ENCODE data around the gene HEBP2.

Gene HEBP2

DNA sequence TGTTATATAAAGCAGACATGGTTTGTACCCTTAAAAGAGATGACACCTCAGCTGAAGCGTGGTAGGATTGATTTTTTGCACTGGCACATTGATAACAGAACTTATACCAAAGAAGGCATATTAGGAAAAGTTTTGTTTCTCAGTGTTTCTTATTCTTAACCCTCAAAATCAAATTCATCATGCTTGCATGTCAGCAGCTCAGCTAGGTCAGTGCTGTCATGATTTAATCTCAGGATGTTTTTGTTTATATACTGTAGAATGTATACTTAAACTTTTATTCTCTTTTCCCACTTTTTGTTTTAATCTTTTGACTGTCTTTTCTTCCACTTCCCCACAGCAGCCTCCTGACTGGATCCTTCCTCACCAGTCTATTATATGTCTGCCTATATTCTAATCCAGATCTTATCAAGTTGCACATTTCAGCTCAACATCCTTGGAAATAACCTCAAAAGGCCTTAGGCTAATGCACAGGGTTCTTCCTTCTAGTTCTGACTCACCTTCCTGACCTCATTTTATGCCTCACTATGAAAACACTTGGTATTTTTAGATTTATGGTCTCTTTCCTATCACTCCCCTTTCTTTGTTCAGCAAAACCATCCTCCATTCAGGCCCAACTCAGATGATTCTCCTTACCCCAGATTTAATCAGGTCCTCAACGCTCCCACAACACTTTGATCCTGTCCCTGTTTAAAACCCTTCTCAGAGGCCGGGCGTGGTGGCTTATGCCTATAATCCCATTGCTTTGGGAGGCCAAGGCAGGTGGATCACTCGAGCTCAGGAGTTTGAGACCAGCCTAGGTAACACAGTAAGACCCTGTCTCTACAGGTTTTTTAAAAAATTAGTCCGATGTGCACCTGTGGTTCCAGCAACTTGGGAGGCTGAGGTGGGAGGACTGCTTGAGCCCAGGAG lies 7.2 kb downstream of the HEBP2 start:
- 87 to 91% methylated on average over 3 to 5 of the region's 6 CpGs for WGBS, 2 experiments (ENCODE audit: insufficient coverage in 2 of 2)
- no peak overlapping the region for H3K4me3 ChIP-seq (ENCODE audit: extremely low read depth, insufficient read depth, low read length, poor library complexity, severe bottlenecking)
- H3K36me3 ChIP-seq (ENCODE audit: control insufficient read depth, insufficient read depth, low read length), result peaks cover 63% of the 10 kb centered on the region
- no peaks in the 10 kb centered on the region for H3K9me3 ChIP-seq (ENCODE audit: control insufficient read depth, low read length)
- peak overlapping the region; percentile 33 for H3K27ac ChIP-seq (ENCODE audit: low read depth, low read length, severe bottlenecking)
- H3K4me1 ChIP-seq (ENCODE audit: control insufficient read depth, insufficient read depth, low read length, poor library complexity, severe bottlenecking), result no peaks in the 10 kb centered on the region

GRCh38 chr6:138415125-138415524 lies 11.1 kb downstream of the HEBP2 start:
- Histone ChIP-seq H3K27ac (ENCODE audit: low read depth, low read length, severe bottlenecking) (no peak overlapping the region), H3K4me1 (ENCODE audit: control insufficient read depth, insufficient read depth, low read length, poor library complexity, severe bottlenecking) (no peaks in the 10 kb centered on the region), H3K36me3 (ENCODE audit: control insufficient read depth, insufficient read depth, low read length) (peaks cover 31% of the 10 kb centered on the region), H3K4me3 (ENCODE audit: extremely low read depth, insufficient read depth, low read length, poor library complexity, severe bottlenecking) (no peak overlapping the region), H3K9me3 (ENCODE audit: control insufficient read depth, low read length) (no peaks in the 10 kb centered on the region)
- 89 to 97% methylated on average over 5 of the region's 5 CpGs for WGBS, 2 experiments (ENCODE audit: insufficient coverage in 2 of 2)

DNA sequence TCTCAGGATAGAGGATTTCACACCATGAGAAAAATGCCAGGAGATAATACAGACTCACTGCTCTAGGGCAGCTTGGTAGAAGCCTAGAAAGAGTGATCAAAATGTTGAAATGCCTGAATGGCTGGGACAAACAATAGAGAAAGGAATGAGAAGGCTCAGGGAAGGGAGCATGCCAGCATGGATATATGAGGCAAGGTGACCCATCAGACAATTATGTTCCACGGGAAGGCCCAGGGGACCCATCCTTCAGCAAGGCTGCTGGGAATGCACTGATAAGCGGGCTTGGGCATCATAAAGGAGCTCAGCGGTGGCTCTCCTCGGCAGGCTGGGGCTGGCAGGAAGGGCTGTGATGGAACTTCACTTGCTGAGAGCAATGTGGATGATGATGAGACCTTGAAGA lies 12.2 kb downstream of the HEBP2 start:
- H3K27ac ChIP-seq (ENCODE audit: low read depth, low read length, severe bottlenecking), result no peak overlapping the region
- no peak overlapping the region for H3K4me3 ChIP-seq (ENCODE audit: extremely low read depth, insufficient read depth, low read length, poor library complexity, severe bottlenecking)
- H3K9me3 ChIP-seq (ENCODE audit: control insufficient read depth, low read length), result no peaks in the 10 kb centered on the region
- peaks cover 36% of the 10 kb centered on the region for H3K36me3 ChIP-seq (ENCODE audit: control insufficient read depth, insufficient read depth, low read length)
- no peaks in the 10 kb centered on the region for H3K4me1 ChIP-seq (ENCODE audit: control insufficient read depth, insufficient read depth, low read length, poor library complexity, severe bottlenecking)
- 88 to 100% methylated on average over 3 to 4 of the region's 4 CpGs for WGBS, 2 experiments (ENCODE audit: insufficient coverage in 2 of 2)

DNA sequence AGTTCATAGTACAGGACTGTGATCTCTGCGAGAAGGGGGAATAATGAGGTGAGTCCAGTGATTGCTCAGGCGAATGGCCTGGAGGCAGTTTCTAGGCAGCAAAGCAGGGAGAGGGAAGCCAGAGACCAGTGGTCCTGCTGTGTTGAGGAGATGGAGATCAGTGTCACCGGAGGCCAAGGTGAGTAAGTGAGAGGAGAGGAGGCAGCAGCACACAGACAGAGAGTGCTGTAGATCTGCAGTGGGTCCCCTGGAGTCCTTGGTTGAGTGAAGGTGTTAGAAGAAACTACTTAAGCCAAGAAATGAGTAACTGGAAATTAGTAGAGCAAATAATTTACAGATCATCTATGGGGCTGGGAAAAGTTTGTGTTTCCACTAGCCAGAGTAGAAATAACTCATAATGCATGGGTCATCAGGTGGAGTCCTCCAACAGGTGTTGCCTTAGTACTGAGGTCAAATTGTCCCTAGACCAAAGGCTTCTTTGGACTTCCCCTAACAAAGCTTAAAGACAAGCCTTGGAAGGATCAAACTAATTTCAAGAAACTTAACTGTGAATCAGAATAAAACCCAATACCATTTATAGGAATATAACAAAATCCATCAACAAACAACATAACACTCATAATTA lies 13.6 kb downstream of the HEBP2 start:
- H3K4me1 ChIP-seq (ENCODE audit: control insufficient read depth, insufficient read depth, low read length, poor library complexity, severe bottlenecking), result no peaks in the 10 kb centered on the region
- no peaks in the 10 kb centered on the region for H3K9me3 ChIP-seq (ENCODE audit: control insufficient read depth, low read length)
- no peak overlapping the region for H3K27ac ChIP-seq (ENCODE audit: low read depth, low read length, severe bottlenecking)
- peaks cover 30% of the 10 kb centered on the region for H3K36me3 ChIP-seq (ENCODE audit: control insufficient read depth, insufficient read depth, low read length)
- WGBS, 2 experiments (ENCODE audit: insufficient coverage in 2 of 2), result 81 to 91% methylated on average over 3 of the region's 3 CpGs
- H3K4me3 ChIP-seq (ENCODE audit: extremely low read depth, insufficient read depth, low read length, poor library complexity, severe bottlenecking), result no peak overlapping the region

DNA sequence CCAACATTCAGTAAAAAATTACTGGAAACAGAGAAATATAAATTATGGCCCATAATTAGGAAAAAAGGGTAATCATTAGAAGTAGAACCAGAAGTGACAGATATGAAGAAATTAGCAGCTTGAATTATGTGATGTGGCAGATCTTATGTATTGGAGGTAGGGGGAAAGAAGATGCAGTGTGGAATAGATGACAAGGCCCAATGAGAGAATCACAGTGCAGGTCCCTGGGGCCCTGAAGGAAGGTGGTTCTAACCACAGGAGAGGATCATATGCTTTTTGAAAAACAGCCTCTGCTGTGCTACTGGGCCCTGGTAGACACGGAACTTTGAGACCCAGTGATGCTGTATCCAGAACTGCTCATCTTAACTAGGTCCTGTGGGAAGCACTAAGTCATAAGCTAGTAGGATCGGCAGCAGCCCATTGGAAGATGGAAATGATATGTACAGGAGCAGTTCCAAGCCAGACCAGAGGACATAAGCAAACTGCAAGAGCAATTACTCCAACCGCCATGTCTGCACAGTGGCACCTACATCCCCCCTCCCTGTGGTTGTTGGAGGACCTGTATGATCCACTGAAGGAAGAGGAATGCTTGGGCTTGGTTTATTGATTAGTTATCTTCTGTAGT lies 14.2 kb downstream of the HEBP2 start:
- 97 to 100% methylated on average over 2 to 3 of the region's 3 CpGs for WGBS, 2 experiments (ENCODE audit: insufficient coverage in 2 of 2)
- H3K9me3 ChIP-seq (ENCODE audit: control insufficient read depth, low read length), result no peaks in the 10 kb centered on the region
- H3K27ac ChIP-seq (ENCODE audit: low read depth, low read length, severe bottlenecking), result no peak overlapping the region
- H3K4me1 ChIP-seq (ENCODE audit: control insufficient read depth, insufficient read depth, low read length, poor library complexity, severe bottlenecking), result no peaks in the 10 kb centered on the region
- H3K4me3 ChIP-seq (ENCODE audit: extremely low read depth, insufficient read depth, low read length, poor library complexity, severe bottlenecking), result no peak overlapping the region
- H3K36me3 ChIP-seq (ENCODE audit: control insufficient read depth, insufficient read depth, low read length), result peaks cover 28% of the 10 kb centered on the region

GRCh38 chr6:138419766-138420165 lies 15.7 kb downstream of the HEBP2 start:
- 100% methylated on average over 1 to 3 of the region's 3 CpGs for WGBS, 2 experiments (ENCODE audit: insufficient coverage in 2 of 2)
- Histone ChIP-seq H3K4me1 (ENCODE audit: control insufficient read depth, insufficient read depth, low read length, poor library complexity, severe bottlenecking) (no peaks in the 10 kb centered on the region), H3K27ac (ENCODE audit: low read depth, low read length, severe bottlenecking) (no peak overlapping the region), H3K36me3 (ENCODE audit: control insufficient read depth, insufficient read depth, low read length) (peaks cover 24% of the 10 kb centered on the region), H3K9me3 (ENCODE audit: control insufficient read depth, low read length) (no peaks in the 10 kb centered on the region), H3K4me3 (ENCODE audit: extremely low read depth, insufficient read depth, low read length, poor library complexity, severe bottlenecking) (no peak overlapping the region)

DNA sequence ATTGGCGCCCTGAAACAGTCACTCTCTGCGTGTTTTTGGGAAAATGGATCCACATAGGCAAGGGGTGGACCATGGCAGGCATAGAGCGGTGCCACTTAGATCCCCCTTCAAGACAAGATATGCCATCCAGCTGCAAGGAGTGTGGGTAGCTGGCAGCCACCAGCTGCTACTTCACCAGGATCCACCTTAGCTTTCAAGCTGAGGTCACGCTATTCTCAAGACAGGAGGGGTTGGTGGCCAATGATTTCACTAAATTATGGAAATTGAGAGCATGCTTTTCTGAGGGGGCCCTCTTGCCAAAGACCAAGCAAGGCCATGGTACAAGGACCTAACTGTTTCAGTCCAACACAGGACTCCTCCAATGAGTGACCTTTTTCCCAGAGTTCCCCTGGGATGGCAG lies 16.3 kb downstream of the HEBP2 start:
- no peaks in the 10 kb centered on the region for H3K9me3 ChIP-seq (ENCODE audit: control insufficient read depth, low read length)
- 92 to 95% methylated on average over 3 to 4 of the region's 4 CpGs for WGBS, 2 experiments (ENCODE audit: insufficient coverage in 2 of 2)
- H3K4me1 ChIP-seq (ENCODE audit: control insufficient read depth, insufficient read depth, low read length, poor library complexity, severe bottlenecking), result no peaks in the 10 kb centered on the region
- no peak overlapping the region for H3K4me3 ChIP-seq (ENCODE audit: extremely low read depth, insufficient read depth, low read length, poor library complexity, severe bottlenecking)
- no peak overlapping the region for H3K27ac ChIP-seq (ENCODE audit: low read depth, low read length, severe bottlenecking)
- peaks cover 24% of the 10 kb centered on the region for H3K36me3 ChIP-seq (ENCODE audit: control insufficient read depth, insufficient read depth, low read length)

DNA sequence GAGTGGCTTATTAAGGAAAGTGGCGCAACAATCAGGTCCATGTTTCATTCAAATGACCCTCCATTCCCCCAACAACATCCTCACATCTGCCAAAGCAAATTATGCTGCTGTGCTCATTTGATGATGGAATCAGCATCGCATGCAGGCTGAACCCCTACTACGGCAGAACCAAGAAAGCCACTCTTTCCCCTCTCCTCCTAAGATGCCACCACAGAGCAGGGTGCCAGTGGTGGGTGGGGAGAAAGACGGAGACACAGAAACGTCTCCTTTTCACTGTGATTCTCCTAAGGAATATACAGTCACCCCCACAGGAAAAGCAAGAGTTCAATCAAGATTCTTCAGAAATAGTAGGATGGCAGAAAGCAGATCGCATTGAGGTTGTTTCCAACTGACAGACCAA lies 17.1 kb downstream of the HEBP2 start:
- peaks cover 28% of the 10 kb centered on the region for H3K36me3 ChIP-seq (ENCODE audit: control insufficient read depth, insufficient read depth, low read length)
- WGBS, 2 experiments (ENCODE audit: insufficient coverage in 2 of 2), result 70 to 82% methylated on average over 3 to 4 of the region's 6 CpGs
- no peak overlapping the region for H3K4me3 ChIP-seq (ENCODE audit: extremely low read depth, insufficient read depth, low read length, poor library complexity, severe bottlenecking)
- H3K9me3 ChIP-seq (ENCODE audit: control insufficient read depth, low read length), result no peaks in the 10 kb centered on the region
- no peak overlapping the region for H3K27ac ChIP-seq (ENCODE audit: low read depth, low read length, severe bottlenecking)
- no peaks in the 10 kb centered on the region for H3K4me1 ChIP-seq (ENCODE audit: control insufficient read depth, insufficient read depth, low read length, poor library complexity, severe bottlenecking)

GRCh38 chr6:138421608-138422007 lies 17.6 kb downstream of the HEBP2 start:
- WGBS, 2 experiments (ENCODE audit: insufficient coverage in 2 of 2), result 91 to 97% methylated on average over 10 of the region's 10 CpGs
- Histone ChIP-seq H3K4me3 (ENCODE audit: extremely low read depth, insufficient read depth, low read length, poor library complexity, severe bottlenecking) (no peak overlapping the region), H3K4me1 (ENCODE audit: control insufficient read depth, insufficient read depth, low read length, poor library complexity, severe bottlenecking) (no peaks in the 10 kb centered on the region), H3K27ac (ENCODE audit: low read depth, low read length, severe bottlenecking) (no peak overlapping the region), H3K9me3 (ENCODE audit: control insufficient read depth, low read length) (no peaks in the 10 kb centered on the region), H3K36me3 (ENCODE audit: control insufficient read depth, insufficient read depth, low read length) (peaks cover 33% of the 10 kb centered on the region)

- H3K4me3 ChIP-seq (ENCODE audit: extremely low read depth, insufficient read depth, low read length, poor library complexity, severe bottlenecking), result no peak overlapping the region
- H3K27ac ChIP-seq (ENCODE audit: low read depth, low read length, severe bottlenecking), result no peak overlapping the region
- H3K36me3 ChIP-seq (ENCODE audit: control insufficient read depth, insufficient read depth, low read length), result peaks cover 35% of the 10 kb centered on the region
- no peaks in the 10 kb centered on the region for H3K9me3 ChIP-seq (ENCODE audit: control insufficient read depth, low read length)
- H3K4me1 ChIP-seq (ENCODE audit: control insufficient read depth, insufficient read depth, low read length, poor library complexity, severe bottlenecking), result no peaks in the 10 kb centered on the region
Measured at GRCh38 chr6:138422861-138423260, 18.8 kb downstream of the HEBP2 start.
